Right atrium auricular region (tissue), 2 donors: Measurements from ENCODE around the gene HSD3B7. TPM values are rescaled to one million over a fixed set of nuclear protein-coding genes. Genes with fewer than 3 reads are reported as not detected.

ENCODE experiments used
- DNase-seq: peaks from one replicate; pipeline ENCODE4 v3.0.0-alpha.2; 2019; ENCODE audit warnings: low spot score
- H3K27ac ChIP-seq, 2 donors: fragments of 200-600 bp; sonication (generic); 1 replicate in 1 of 2; 2 replicates in 1 of 2; pipeline ENCODE4 v1.5.1; 2016 to 2019
- H3K27me3 ChIP-seq, 2 donors: fragments of 200-600 bp; sonication (generic); one replicate each; pipeline versions ENCODE4 v1.5.1 to v1.6.0; 2017 to 2019
- H3K36me3 ChIP-seq: fragments of 200-600 bp; sonication (generic); one replicate; pipeline ENCODE4 v1.5.1; 2016
- H3K4me1 ChIP-seq, 2 donors: fragments of 200-600 bp; sonication (generic); one replicate each; pipeline versions ENCODE4 v1.5.1 to v1.6.0; 2017 to 2019
- H3K4me3 ChIP-seq, 2 donors: fragments of 200-600 bp; sonication (generic); 1 replicate in 1 of 2; 2 replicates in 1 of 2; pipeline ENCODE4 v1.5.1; 2017 to 2019; ENCODE audit warnings: mild to moderate bottlenecking in 1 of 2, moderate library complexity in 1 of 2
- H3K9me3 ChIP-seq, 2 donors: fragments of 200-600 bp; sonication (generic); one replicate each; pipeline ENCODE4 v1.5.1; 2019
- CTCF ChIP-seq, 2 donors: fragments of 200-600 bp; sonication (generic); IDR thresholded peaks; one replicate each; pipeline ENCODE4 v1.5.1; 2019; ENCODE audit warnings: antibody characterized with exemption in 2 of 2
- total RNA-seq, 2 donors: library from RNA; depleted of rRNA; stranded (reverse); fragments of >200 nt; gene quantifications; one replicate each; pipeline ENCODE4 v1.1.0, GENCODE V29; 2016

Gene HSD3B7
- total RNA-seq, 2 donors from 2014 or later = 6.0 to 8.5 TPM

- no peak for DNase-seq
These were observed 8.2 kb downstream of the HSD3B7 start for GRCh38 chr16:30992931-30993816.

GRCh38 chr16:30995927-30996323 lies 10.9 kb downstream of the HSD3B7 start:
- DNase-seq = no peak
- H3K4me3 ChIP-seq = no peak overlapping the region
- no peak for TF ChIP-seq CTCF (IDR thresholded peaks at IDR 0.05)
- H3K4me1 ChIP-seq = peaks cover 0 to 18% of the 10 kb centered on the region in 2 donors
- H3K36me3 ChIP-seq = no peaks in the 10 kb centered on the region
- H3K27ac ChIP-seq = peak overlapping the region in 1 of 2 donors; percentile 71
- H3K27me3 ChIP-seq = no peaks in the 10 kb centered on the region
- no peaks in the 10 kb centered on the region for H3K9me3 ChIP-seq

More at GRCh38 chr16:30992931-30993816, 8.2 kb downstream of the HSD3B7 start:
- Histone ChIP-seq H3K4me1 (peaks cover 0 to 18% of the 10 kb centered on the region in 2 donors), H3K27me3 (no peaks in the 10 kb centered on the region), H3K9me3 (no peaks in the 10 kb centered on the region), H3K27ac (no peak overlapping the region), H3K4me3 (no peak overlapping the region), H3K36me3 (no peaks in the 10 kb centered on the region)
- no peak for TF ChIP-seq CTCF (IDR thresholded peaks at IDR 0.05)

- H3K27me3 ChIP-seq = no peaks in the 10 kb centered on the region
- H3K4me1 ChIP-seq = peaks cover 0 to 18% of the 10 kb centered on the region in 2 donors
- no peak for DNase-seq
- no peak for TF ChIP-seq CTCF (IDR thresholded peaks at IDR 0.05)
- H3K27ac ChIP-seq = peak overlapping the region; percentile 68 to 71
- peak overlapping the region; percentile 48 to 58 for H3K4me3 ChIP-seq
- H3K36me3 ChIP-seq = no peaks in the 10 kb centered on the region
- no peaks in the 10 kb centered on the region for H3K9me3 ChIP-seq
These were observed 11.4 kb downstream of the HSD3B7 start for GRCh38 chr16:30996324-30996984.

GRCh38 chr16:30996985-30997724 lies 12.1 kb downstream of the HSD3B7 start:
- Histone ChIP-seq H3K36me3 (no peaks in the 10 kb centered on the region), H3K9me3 (no peaks in the 10 kb centered on the region), H3K4me1 (peaks cover 0 to 23% of the 10 kb centered on the region in 2 donors), H3K27me3 (no peaks in the 10 kb centered on the region), H3K27ac (peak overlapping the region; percentile 68 to 71), H3K4me3 (peak overlapping the region; percentile 48 to 58)
- TF ChIP-seq CTCF (IDR thresholded peaks at IDR 0.05) = no peak
- DNase-seq = peak; percentile 78

GRCh38 chr16:30997725-30998711 lies 13.0 kb downstream of the HSD3B7 start:
- no peaks in the 10 kb centered on the region for H3K36me3 ChIP-seq
- H3K4me3 ChIP-seq = peak overlapping the region; percentile 48 to 58
- DNase-seq = no peak
- TF ChIP-seq CTCF (IDR thresholded peaks at IDR 0.05) = no peak
- peak overlapping the region; percentile 68 to 71 for H3K27ac ChIP-seq
- H3K27me3 ChIP-seq = no peaks in the 10 kb centered on the region
- peaks cover 0 to 25% of the 10 kb centered on the region in 2 donors for H3K4me1 ChIP-seq
- no peaks in the 10 kb centered on the region for H3K9me3 ChIP-seq
